Adrenal gland (tissue), 5 donors: ENCODE data around the gene UBN2.
A peak's percentile ranks its signal among the peaks of the same experiment; 100 is the strongest.

Experiments
- CTCF ChIP-seq, 6 experiments: fragments of 450-650 bp in 4 of 6; fragments of 200-600 bp in 2 of 6; sonication (generic) in 1 of 6; IDR thresholded peaks; 1 replicate in 5 of 6; 2 replicates in 1 of 6; pipeline versions ENCODE4 v1.5.1 to v1.8.0; 2016 to 2021; ENCODE audit warnings: antibody characterized with exemption in 6 of 6, mild to moderate bottlenecking in 2 of 6, moderate library complexity in 1 of 6
- POLR2A ChIP-seq, 2 donors: fragments of 450-650 bp; IDR thresholded peaks; one replicate each; pipeline ENCODE4 v1.6.1; 2017; ENCODE audit warnings: antibody characterized with exemption in 2 of 2, mild to moderate bottlenecking in 2 of 2, moderate library complexity in 1 of 2
- donor health status: DM: no; HTN: no; CAD: no.

GRCh38 chr7:139321071-139321745 is 90.2 kb downstream of the UBN2 start:
- TF ChIP-seq CTCF (IDR thresholded peaks at IDR 0.05) (peak in 1 of 6 experiments; percentile 37), POLR2A (IDR thresholded peaks at IDR 0.05) (no peak)
